ENCODE results near the gene PYROXD2.

- TF ChIP-seq CTCF (IDR thresholded peaks at IDR 0.05) (no peak), POLR2AphosphoS5 (IDR thresholded peaks at IDR 0.05; ENCODE audit: low read depth, low read length) (no peak), SIN3A (IDR thresholded peaks at IDR 0.05; ENCODE audit: borderline replicate concordance, insufficient read depth, low read depth, low read length) (no peak)
- TF ChIP-seq, protein P1, sequence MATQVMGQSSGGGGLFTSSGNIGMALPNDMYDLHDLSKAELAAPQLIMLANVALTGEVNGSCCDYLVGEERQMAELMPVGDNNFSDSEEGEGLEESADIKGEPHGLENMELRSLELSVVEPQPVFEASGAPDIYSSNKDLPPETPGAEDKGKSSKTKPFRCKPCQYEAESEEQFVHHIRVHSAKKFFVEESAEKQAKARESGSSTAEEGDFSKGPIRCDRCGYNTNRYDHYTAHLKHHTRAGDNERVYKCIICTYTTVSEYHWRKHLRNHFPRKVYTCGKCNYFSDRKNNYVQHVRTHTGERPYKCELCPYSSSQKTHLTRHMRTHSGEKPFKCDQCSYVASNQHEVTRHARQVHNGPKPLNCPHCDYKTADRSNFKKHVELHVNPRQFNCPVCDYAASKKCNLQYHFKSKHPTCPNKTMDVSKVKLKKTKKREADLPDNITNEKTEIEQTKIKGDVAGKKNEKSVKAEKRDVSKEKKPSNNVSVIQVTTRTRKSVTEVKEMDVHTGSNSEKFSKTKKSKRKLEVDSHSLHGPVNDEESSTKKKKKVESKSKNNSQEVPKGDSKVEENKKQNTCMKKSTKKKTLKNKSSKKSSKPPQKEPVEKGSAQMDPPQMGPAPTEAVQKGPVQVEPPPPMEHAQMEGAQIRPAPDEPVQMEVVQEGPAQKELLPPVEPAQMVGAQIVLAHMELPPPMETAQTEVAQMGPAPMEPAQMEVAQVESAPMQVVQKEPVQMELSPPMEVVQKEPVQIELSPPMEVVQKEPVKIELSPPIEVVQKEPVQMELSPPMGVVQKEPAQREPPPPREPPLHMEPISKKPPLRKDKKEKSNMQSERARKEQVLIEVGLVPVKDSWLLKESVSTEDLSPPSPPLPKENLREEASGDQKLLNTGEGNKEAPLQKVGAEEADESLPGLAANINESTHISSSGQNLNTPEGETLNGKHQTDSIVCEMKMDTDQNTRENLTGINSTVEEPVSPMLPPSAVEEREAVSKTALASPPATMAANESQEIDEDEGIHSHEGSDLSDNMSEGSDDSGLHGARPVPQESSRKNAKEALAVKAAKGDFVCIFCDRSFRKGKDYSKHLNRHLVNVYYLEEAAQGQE (IDR thresholded peaks at IDR 0.05; ENCODE audit: insufficient read depth in 1 of 2, low read depth in 2 of 2, low read length in 1 of 2): no peak
Measured at GRCh38 chr10:98340261-98340939, 74.6 kb downstream of the PYROXD2 start.
